Measurements from ENCODE around the gene SETBP1.
"Not testable (repeated sequence)": the region's sequence is repeated elsewhere in the genome, so short reads cannot be mapped to it uniquely, and the experiment has no call there.

SETBP1 gene

GRCh38 chr18:44796429-44797428, 116.0 kb downstream of the SETBP1 start:
- no peak for DNase-seq (ENCODE audit: low read depth)
- no peak overlapping the region for H3K4me3 ChIP-seq (ENCODE audit: low read depth, low read length)
- TF ChIP-seq CTCF (IDR thresholded peaks at IDR 0.05; ENCODE audit: low read depth, low read length) (no peak), MYC (IDR thresholded peaks at IDR 0.05; ENCODE audit: low read depth, low read length) (no peak), MAX (IDR thresholded peaks at IDR 0.05; ENCODE audit: low read depth, low read length) (no peak), POLR2A (IDR thresholded peaks at IDR 0.05; ENCODE audit: extremely low read depth, insufficient read length) (no peak)

- DNase-seq (ENCODE audit: low read depth), result no peak
- no peak overlapping the region for H3K4me3 ChIP-seq (ENCODE audit: low read depth, low read length)
- TF ChIP-seq MYC (IDR thresholded peaks at IDR 0.05; ENCODE audit: low read depth, low read length) (no peak), MAX (IDR thresholded peaks at IDR 0.05; ENCODE audit: low read depth, low read length) (no peak), CTCF (IDR thresholded peaks at IDR 0.05; ENCODE audit: low read depth, low read length) (no peak), POLR2A (IDR thresholded peaks at IDR 0.05; ENCODE audit: extremely low read depth, insufficient read length) (no peak)
These were observed 117.9 kb downstream of the SETBP1 start for GRCh38 chr18:44798433-44799048.

GRCh38 chr18:44799382-44799906, 118.8 kb downstream of the SETBP1 start:
- H3K4me3 ChIP-seq (ENCODE audit: low read depth, low read length), result no peak overlapping the region
- TF ChIP-seq MAX (IDR thresholded peaks at IDR 0.05; ENCODE audit: low read depth, low read length) (no peak), CTCF (IDR thresholded peaks at IDR 0.05; ENCODE audit: low read depth, low read length) (no peak), MYC (IDR thresholded peaks at IDR 0.05; ENCODE audit: low read depth, low read length) (no peak), POLR2A (IDR thresholded peaks at IDR 0.05; ENCODE audit: extremely low read depth, insufficient read length) (no peak)
- DNase-seq (ENCODE audit: low read depth), result no peak

- H3K4me3 ChIP-seq (ENCODE audit: low read depth, low read length), result no peak overlapping the region
- no peak for DNase-seq (ENCODE audit: low read depth)
- no peak for TF ChIP-seq MYC (IDR thresholded peaks at IDR 0.05; ENCODE audit: low read depth, low read length)
- TF ChIP-seq CTCF (IDR thresholded peaks at IDR 0.05; ENCODE audit: low read depth, low read length), result no peak
- TF ChIP-seq POLR2A (IDR thresholded peaks at IDR 0.05; ENCODE audit: extremely low read depth, insufficient read length), result no peak
- no peak for TF ChIP-seq MAX (IDR thresholded peaks at IDR 0.05; ENCODE audit: low read depth, low read length)
These were observed 119.3 kb downstream of the SETBP1 start for GRCh38 chr18:44799907-44800421.

- DNase-seq (ENCODE audit: low read depth), result not testable (repeated sequence)
These were observed 120.1 kb downstream of the SETBP1 start for GRCh38 chr18:44800766-44801165.

GRCh38 chr18:44801781-44802180, 121.1 kb downstream of the SETBP1 start:
- no peak overlapping the region for H3K4me3 ChIP-seq (ENCODE audit: low read depth, low read length)
- DNase-seq (ENCODE audit: low read depth), result no peak
- TF ChIP-seq CTCF (IDR thresholded peaks at IDR 0.05; ENCODE audit: low read depth, low read length), result no peak
- TF ChIP-seq MAX (IDR thresholded peaks at IDR 0.05; ENCODE audit: low read depth, low read length), result no peak
- no peak for TF ChIP-seq POLR2A (IDR thresholded peaks at IDR 0.05; ENCODE audit: extremely low read depth, insufficient read length)
- TF ChIP-seq MYC (IDR thresholded peaks at IDR 0.05; ENCODE audit: low read depth, low read length), result no peak

More at GRCh38 chr18:44800766-44801165, 120.1 kb downstream of the SETBP1 start:
- not testable (repeated sequence) for H3K4me3 ChIP-seq (ENCODE audit: low read depth, low read length)

All from NB4 (cell line).